Measurements from ENCODE around the gene ANLN.

DNA sequence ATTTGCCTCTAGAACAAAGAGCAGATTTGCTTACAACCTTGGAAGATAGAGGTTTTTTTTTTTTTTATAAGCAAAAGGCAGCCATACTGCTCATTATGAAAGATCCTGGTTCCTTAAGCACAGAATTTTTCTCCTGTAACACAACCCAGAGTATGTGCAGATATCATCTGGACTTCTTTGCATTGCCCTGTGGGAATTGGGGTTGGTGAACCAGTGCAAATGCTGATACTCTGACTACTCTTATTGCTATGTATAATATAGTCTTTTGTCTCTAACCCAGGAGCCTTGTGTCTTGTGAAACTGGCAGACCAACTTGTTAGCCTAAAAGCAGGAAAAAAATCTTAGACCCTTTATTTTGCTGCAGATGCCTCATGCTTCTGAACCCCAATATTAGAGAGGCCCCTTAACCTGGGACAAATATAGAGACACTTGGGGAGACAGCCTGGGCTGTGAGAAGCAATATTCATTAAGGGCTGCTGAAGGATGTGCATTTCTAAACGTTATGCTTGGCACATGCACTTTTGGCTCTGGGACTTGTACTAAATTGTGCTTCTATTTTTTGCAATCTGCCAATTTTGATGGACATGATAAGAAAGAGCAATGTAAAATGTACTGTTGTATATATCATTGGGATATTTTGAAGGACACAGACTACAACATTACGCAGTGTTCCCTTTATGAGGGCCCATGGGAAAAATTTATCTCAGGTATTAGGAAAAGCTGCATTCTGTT, 78.9 kb downstream of the ANLN start:
- TF ChIP-seq POLR2AphosphoS5 (IDR thresholded peaks at IDR 0.05; ENCODE audit: low read depth, low read length) (no peak), FOXP2 (optimal IDR thresholded peaks at IDR 0.05; ENCODE audit: borderline replicate concordance, extremely low read depth, extremely low read length, insufficient read depth) (no peak), TAF1 (IDR thresholded peaks at IDR 0.05; ENCODE audit: borderline replicate concordance, insufficient read depth, low read length) (no peak)
